AG04450 (cell line): ENCODE results near the gene KCNIP1. TPM values are rescaled to one million over a fixed set of nuclear protein-coding genes. Genes with fewer than 3 reads are reported as not detected.

ENCODE experiments used
- CTCF ChIA-PET: fragments of 300-600, 350-600 bp; formaldehyde crosslinking; extraction: SDS; loops from one replicate; lab custom pipeline; 2022; ENCODE audit warnings: antibody characterized with exemption, inconsistent platforms; lab: Charles Lee
- POLR2A ChIA-PET: fragments of 350-600 bp; formaldehyde crosslinking; extraction: SDS; loops from one replicate; lab custom pipeline; 2021; ENCODE audit warnings: antibody characterized with exemption, inconsistent platforms; lab: Yijun Ruan, JAX
- DNase-seq: peaks from one replicate; pipeline ENCODE4 v3.0.0-alpha.2; 2011; ENCODE audit warnings: low read depth, low spot score
- H3K27ac ChIP-seq: one replicate; pipeline ENCODE4 v1.5.1; 2012; ENCODE audit warnings: low read depth, low read length, control low read depth
- H3K27me3 ChIP-seq: one replicate; pipeline ENCODE4 v1.6.0; 2012; ENCODE audit warnings: low read length; ENCODE audit not compliant: control insufficient read depth, insufficient read depth
- H3K4me3 ChIP-seq: 2 replicates; pipeline ENCODE4 v1.5.1; 2011; ENCODE audit warnings: mild to moderate bottlenecking, low read depth, low read length, control low read depth
- H3K9me3 ChIP-seq: 2 replicates; pipeline ENCODE4 v1.5.1; 2012; ENCODE audit warnings: low read length; ENCODE audit not compliant: control insufficient read depth, insufficient read depth
- CTCF ChIP-seq: IDR thresholded peaks from 2 replicates; pipeline ENCODE4 v1.5.1; 2011; ENCODE audit warnings: low read depth, low read length, control low read depth, inconsistent platforms
- polyA plus RNA-seq: library from polyadenylated mRNA; depleted of rRNA; stranded (reverse); fragments of >200 nt; gene quantifications from 2 replicates; pipeline ENCODE4 v1.2.3, GENCODE V29; 2011

Gene KCNIP1
- polyA plus RNA-seq, 1 experiment: not detected

- CTCF ChIA-PET: interaction anchor here (11.4 kb wide), 1 partner anchor 193 kb away, joined by 135 read pairs; no protein-coding TSS in a partner anchor
- no peak overlapping the region for H3K4me3 ChIP-seq
- DNase-seq: no peak
- POLR2A ChIA-PET: no interaction called here
- no peak for TF ChIP-seq CTCF
- H3K27ac ChIP-seq: no peak overlapping the region
- H3K27me3 ChIP-seq: no peaks in the 10 kb centered on the region
- H3K9me3 ChIP-seq: no peaks in the 10 kb centered on the region
Measured at GRCh38 chr5:170627271-170627670, 123.5 kb downstream of the KCNIP1 start.

GRCh38 chr5:170628028-170628427 lies 124.2 kb downstream of the KCNIP1 start:
- no peak for TF ChIP-seq CTCF
- Histone ChIP-seq H3K27me3 (no peaks in the 10 kb centered on the region), H3K27ac (no peak overlapping the region), H3K4me3 (no peak overlapping the region), H3K9me3 (no peaks in the 10 kb centered on the region)
- CTCF ChIA-PET: interaction anchor here (11.4 kb wide), 1 partner anchor 194 kb away, joined by 135 read pairs; no protein-coding TSS in a partner anchor
- no peak for DNase-seq
- POLR2A ChIA-PET: no interaction called here

GRCh38 chr5:170628691-170629565 lies 125.1 kb downstream of the KCNIP1 start:
- Histone ChIP-seq H3K4me3 (no peak overlapping the region), H3K9me3 (no peaks in the 10 kb centered on the region), H3K27ac (no peak overlapping the region), H3K27me3 (no peaks in the 10 kb centered on the region)
- POLR2A ChIA-PET: no interaction called here
- no peak for DNase-seq
- CTCF ChIA-PET: interaction anchor here (11.4 kb wide), 1 partner anchor 195 kb away, joined by 135 read pairs; no protein-coding TSS in a partner anchor
- TF ChIP-seq CTCF: no peak

GRCh38 chr5:170629566-170630175 lies 125.9 kb downstream of the KCNIP1 start:
- Histone ChIP-seq H3K27me3 (no peaks in the 10 kb centered on the region), H3K9me3 (no peaks in the 10 kb centered on the region), H3K4me3 (no peak overlapping the region), H3K27ac (no peak overlapping the region)
- TF ChIP-seq CTCF: no peak
- ChIA-PET CTCF (interaction anchor here (11.4 kb wide), 1 partner anchor 196 kb away, joined by 135 read pairs; no protein-coding TSS in a partner anchor), POLR2A (no interaction called here)
- no peak for DNase-seq

- Histone ChIP-seq H3K27ac (no peak overlapping the region), H3K4me3 (no peak overlapping the region), H3K9me3 (no peaks in the 10 kb centered on the region), H3K27me3 (no peaks in the 10 kb centered on the region)
- POLR2A ChIA-PET: no interaction called here
- CTCF ChIA-PET: interaction anchor here (4.2 to 5.8 kb wide), 2 partner anchors 197 to 203 kb away, joined by 32 to 120 read pairs; no protein-coding TSS in a partner anchor
- DNase-seq: no peak
- no peak for TF ChIP-seq CTCF
Measured at GRCh38 chr5:170630226-170630625, 126.4 kb downstream of the KCNIP1 start.
